Liver (tissue), 9 donors: Measurements from ENCODE around the gene MOB1B. TPM values are rescaled to one million over a fixed set of nuclear protein-coding genes. Genes with fewer than 3 reads are reported as not detected.

Experiments
- DNase-seq: peaks from one replicate; pipeline ENCODE4 v3.0.0-alpha.2; 2017; ENCODE audit warnings: low spot score
- H3K27ac ChIP-seq, 2 donors: one replicate each; pipeline ENCODE4 v1.7.0; 2013; ENCODE audit warnings: inconsistent platforms in 2 of 2, low read length in 2 of 2, control low read depth in 1 of 2, low read depth in 1 of 2, mild to moderate bottlenecking in 1 of 2
- H3K27me3 ChIP-seq, 4 donors: one replicate each; pipeline versions ENCODE4 v1.6.1 to v1.7.0; 2013; ENCODE audit warnings: low read length in 3 of 4, inconsistent platforms in 1 of 4, mild to moderate bottlenecking in 1 of 4, moderate library complexity in 1 of 4; ENCODE audit not compliant: control insufficient read depth in 4 of 4, insufficient read depth in 4 of 4
- H3K36me3 ChIP-seq, 4 donors: one replicate each; pipeline versions ENCODE4 v1.6.1 to v1.7.0; 2013; ENCODE audit warnings: low read length in 3 of 4, mild to moderate bottlenecking in 3 of 4, low read depth in 1 of 4, moderate library complexity in 1 of 4; ENCODE audit not compliant: control insufficient read depth in 4 of 4, insufficient read depth in 3 of 4
- H3K4me1 ChIP-seq, 4 donors: one replicate each; pipeline versions ENCODE4 v1.6.1 to v1.7.0; 2013; ENCODE audit warnings: low read length in 3 of 4, mild to moderate bottlenecking in 3 of 4, moderate library complexity in 1 of 4; ENCODE audit not compliant: control insufficient read depth in 4 of 4, insufficient read depth in 4 of 4
- H3K4me3 ChIP-seq, 3 donors: one replicate each; pipeline versions ENCODE4 v1.6.1 to v1.7.0; 2013; ENCODE audit warnings: low read length in 3 of 3, control low read depth in 1 of 3, low read depth in 1 of 3, mild to moderate bottlenecking in 1 of 3
- H3K9ac ChIP-seq, 2 donors: one replicate each; pipeline ENCODE4 v1.7.0; 2013; ENCODE audit warnings: low read length in 2 of 2, mild to moderate bottlenecking in 2 of 2, moderate library complexity in 2 of 2, control low read depth in 1 of 2, low read depth in 1 of 2
- H3K9me3 ChIP-seq, 4 donors: one replicate each; pipeline versions ENCODE4 v1.6.1 to v1.7.0; 2013; ENCODE audit warnings: low read length in 3 of 4; ENCODE audit not compliant: control insufficient read depth in 4 of 4
- ATF3 ChIP-seq: IDR thresholded peaks from 2 replicates; pipeline ENCODE4 v1.6.1; 2016; ENCODE audit warnings: antibody characterized with exemption
- CTCF ChIP-seq: fragments of 150-350 bp; IDR thresholded peaks from 2 replicates; pipeline ENCODE4 v1.5.1; 2017; ENCODE audit warnings: improper control_type of control experiment, low read depth, low read length; ENCODE audit not compliant: missing input control
- GABPA ChIP-seq, 2 donors: IDR thresholded peaks in 1 of 2; conservative IDR thresholded peaks in 1 of 2; 2 replicates each; pipeline ENCODE4 v1.6.1; 2016; ENCODE audit warnings: antibody characterized with exemption in 2 of 2, mild to moderate bottlenecking in 1 of 2, moderate library complexity in 1 of 2
- HNF4A ChIP-seq, 2 donors: conservative IDR thresholded peaks; 2 replicates each; pipeline ENCODE4 v1.6.1; 2016; ENCODE audit warnings: antibody characterized with exemption in 2 of 2, mild to moderate bottlenecking in 2 of 2
- HNF4G ChIP-seq: IDR thresholded peaks from 2 replicates; pipeline ENCODE4 v1.6.1; 2016; ENCODE audit warnings: antibody characterized with exemption
- JUND ChIP-seq, 2 donors: IDR thresholded peaks; 2 replicates each; pipeline ENCODE4 v1.6.1; 2016; ENCODE audit warnings: antibody characterized with exemption in 2 of 2
- MAX ChIP-seq: IDR thresholded peaks from 2 replicates; pipeline ENCODE4 v1.6.1; 2016; ENCODE audit warnings: antibody characterized with exemption
- REST ChIP-seq: IDR thresholded peaks from 2 replicates; pipeline ENCODE4 v1.6.1; 2016; ENCODE audit warnings: antibody characterized with exemption, mild to moderate bottlenecking
- RXRA ChIP-seq, 2 donors: IDR thresholded peaks; 2 replicates each; pipeline ENCODE4 v1.6.1; 2017 to 2018; ENCODE audit warnings: antibody characterized with exemption in 2 of 2, mild to moderate bottlenecking in 1 of 2
- SP1 ChIP-seq: IDR thresholded peaks from 2 replicates; pipeline ENCODE4 v1.6.1; 2018; ENCODE audit warnings: antibody characterized with exemption, mild to moderate bottlenecking
- ZBTB33 ChIP-seq: IDR thresholded peaks from 2 replicates; pipeline ENCODE4 v1.6.1; 2016; ENCODE audit warnings: antibody characterized with exemption
- WGBS: extraction: QIAGEN DNeasy Blood & Tissue Kit; methylation state at CpG from one replicate; pipeline ENCODE4 v1.1.7; 2013; 5-methylcytosine and 5-hydroxymethylcytosine counted together
- polyA plus RNA-seq, 2 donors: library from polyadenylated mRNA; stranded (reverse) in 1 of 2; unstranded in 1 of 2; fragments of 200-250 nt in 1 of 2; fragments of >200 nt in 1 of 2; fragmentation: Nextera tagmentation in 1 of 2; extraction: Ambion mirVana in 1 of 2; gene quantifications; one replicate each; pipeline versions ENCODE4 v1.2.1 to v1.2.3, GENCODE V29; 2013 to 2015
- total RNA-seq, 2 donors: library from RNA; depleted of rRNA; stranded (reverse); fragments of >200 nt; gene quantifications; one replicate each; pipeline ENCODE4 v1.2.3, GENCODE V29; 2014
- donor health status: healthy.
- donor health status: healthy.
- donor health status: healthy.
- donor health status: healthy.
- donor health status: healthy.

MOB1B gene
- total and polyA plus RNA-seq, 4 donors, result 2.1 to 69.0 (median 3.7) TPM

GRCh38 chr4:70925899-70926635, 23.9 kb downstream of the MOB1B start:
- Histone ChIP-seq H3K36me3 (no peaks in the 10 kb centered on the region), H3K27me3 (no peaks in the 10 kb centered on the region), H3K4me3 (no peak overlapping the region), H3K9ac (no peak overlapping the region), H3K27ac (no peak overlapping the region), H3K9me3 (no peaks in the 10 kb centered on the region), H3K4me1 (no peaks in the 10 kb centered on the region)
- TF ChIP-seq ZBTB33 (no peak), CTCF (no peak), JUND (IDR thresholded peaks at IDR 0.05) (no peak), HNF4A (conservative IDR thresholded peaks at IDR 0.05) (no peak), ATF3 (no peak), HNF4G (no peak), GABPA (IDR thresholded peaks at IDR 0.05 in 1 of 2, conservative IDR thresholded peaks at IDR 0.05 in 1 of 2) (no peak), RXRA (IDR thresholded peaks at IDR 0.05) (no peak)
- DNase-seq, result no peak
- WGBS, result 75% methylated on average over 6 of the region's 6 CpGs

- no peak overlapping the region for H3K9ac ChIP-seq
- TF ChIP-seq CTCF, result no peak
- TF ChIP-seq MAX, result no peak
- TF ChIP-seq RXRA (IDR thresholded peaks at IDR 0.05), result no peak
- TF ChIP-seq SP1, result no peak
- TF ChIP-seq REST, result no peak
- no peaks in the 10 kb centered on the region for H3K9me3 ChIP-seq
- DNase-seq, result no peak
- no peaks in the 10 kb centered on the region for H3K27me3 ChIP-seq
- H3K27ac ChIP-seq, result no peak overlapping the region
- H3K4me3 ChIP-seq, result no peak overlapping the region
- no peaks in the 10 kb centered on the region for H3K36me3 ChIP-seq
- H3K4me1 ChIP-seq, result no peaks in the 10 kb centered on the region
- 77% methylated on average over 8 of the region's 8 CpGs for WGBS
These were observed 25.5 kb downstream of the MOB1B start for GRCh38 chr4:70927502-70928137.
